K562 (cell line): ENCODE results near the gene PPP1R15A. TPM values are rescaled to one million over a fixed set of nuclear protein-coding genes. Genes with fewer than 3 reads are reported as not detected.

Source experiments
- CHD2 ChIP-seq: IDR thresholded peaks from 2 replicates; pipeline ENCODE4 v1.6.1; 2011; ENCODE audit warnings: low read depth, low read length
- CHD4 ChIP-seq: fragments of 200-600 bp; sonication (generic); IDR thresholded peaks from 3 replicates; pipeline ENCODE4 v1.6.1; 2012; ENCODE audit warnings: low read depth, mild to moderate bottlenecking, mixed read lengths, low read length, inconsistent platforms; ENCODE audit not compliant: insufficient read depth, insufficient replicate concordance, poor library complexity, severe bottlenecking
- CREM ChIP-seq: IDR thresholded peaks from 2 replicates; pipeline ENCODE4 v1.6.1; 2014; ENCODE audit warnings: antibody characterized with exemption, low read depth
- ESRRA ChIP-seq: fragments of 450-650 bp; IDR thresholded peaks from 2 replicates; pipeline ENCODE4 v1.6.1; 2014; ENCODE audit warnings: low read depth, mild to moderate bottlenecking, moderate library complexity, borderline replicate concordance
- ETV1 ChIP-seq: fragments of 450-650 bp; conservative IDR thresholded peaks from 2 replicates; pipeline ENCODE4 v1.6.1; 2016; ENCODE audit warnings: missing genetic modification characterization, control low read depth, low read depth, missing compliant biosample characterization
- GTF2F1 ChIP-seq: IDR thresholded peaks from 2 replicates; pipeline ENCODE4 v1.6.1; 2011; ENCODE audit warnings: low read depth, low read length, improper control_type of control experiment
- HMGXB4 ChIP-seq: sonication (generic); formaldehyde crosslinking; IDR thresholded peaks from 2 replicates; pipeline ENCODE4 v1.8.1; 2023; ENCODE audit warnings: mild to moderate bottlenecking, missing genetic modification reagents
- MTA2 ChIP-seq: fragments of 450-650 bp; IDR thresholded peaks from 2 replicates; pipeline ENCODE4 v1.6.1; 2016; ENCODE audit warnings: low read depth
- MYC ChIP-seq, 2 experiments: fragments of 250-450 bp in 1 of 2; sonication (Bioruptor Pico) in 1 of 2; IDR thresholded peaks; 2 replicates each; pipeline versions ENCODE4 v1.5.1 to v1.6.1; 2012 to 2021; ENCODE audit warnings: low read depth in 2 of 2, borderline replicate concordance in 1 of 2, improper control_type of control experiment in 1 of 2, low read length in 1 of 2, mild to moderate bottlenecking in 1 of 2, moderate library complexity in 1 of 2
- NR2F6 ChIP-seq: fragments of 450-650 bp; formaldehyde crosslinking; IDR thresholded peaks from 2 replicates; pipeline ENCODE4 v1.4.0; 2020; ENCODE audit warnings: mild to moderate bottlenecking
- NR4A1 ChIP-seq, 2 experiments: fragments of 250-450 bp in 1 of 2; fragments of 450-650 bp in 1 of 2; sonication (Bioruptor Pico) in 1 of 2; IDR thresholded peaks; 2 replicates each; pipeline versions ENCODE4 v1.4.0 to v1.6.1; 2016 to 2020; ENCODE audit warnings: mild to moderate bottlenecking in 2 of 2, missing compliant biosample characterization in 1 of 2, missing genetic modification characterization in 1 of 2, moderate library complexity in 1 of 2
- PHF20 ChIP-seq: fragments of 450-650 bp; IDR thresholded peaks from 2 replicates; pipeline ENCODE4 v1.6.1; 2018; ENCODE audit not compliant: partially characterized antibody
- PRMT5 ChIP-seq: sonication (generic); formaldehyde crosslinking; IDR thresholded peaks from 2 replicates; pipeline ENCODE4 v1.5.0; 2020; ENCODE audit warnings: missing genetic modification reagents
- PTBP1 ChIP-seq: fragments of 200-400 bp; formaldehyde crosslinking; IDR thresholded peaks from 2 replicates; pipeline ENCODE4 v1.6.1; 2017; ENCODE audit warnings: low read depth, low read length
- ZBTB9 ChIP-seq: fragments of 450-650 bp; formaldehyde crosslinking; IDR thresholded peaks from 2 replicates; pipeline ENCODE4 v1.4.0; 2020; ENCODE audit warnings: mild to moderate bottlenecking, moderate library complexity
- ZNF224 ChIP-seq: sonication (generic); formaldehyde crosslinking; IDR thresholded peaks from 2 replicates; pipeline ENCODE4 v1.8.0; 2022; ENCODE audit warnings: mild to moderate bottlenecking, missing genetic modification reagents
- ZNF239 ChIP-seq: fragments of 250-450 bp; sonication (Bioruptor Pico); IDR thresholded peaks from 2 replicates; pipeline ENCODE4 v1.4.0; 2020; ENCODE audit warnings: mild to moderate bottlenecking
- ZNF324 ChIP-seq: fragments of 250-450 bp; sonication (Bioruptor Pico); IDR thresholded peaks from 2 replicates; pipeline ENCODE4 v1.4.0; 2020; ENCODE audit warnings: mild to moderate bottlenecking
- ZNF431 ChIP-seq: sonication (generic); formaldehyde crosslinking; IDR thresholded peaks from 2 replicates; pipeline ENCODE4 v1.8.0; 2022; ENCODE audit warnings: mild to moderate bottlenecking, missing genetic modification reagents
- polyA plus RNA-seq, 8 experiments: library from polyadenylated mRNA; depleted of rRNA in 4 of 8; stranded (reverse) in 5 of 8; unstranded in 3 of 8; fragments of >200 nt; fragmentation: Nextera tagmentation in 2 of 8; fragmentation: Illumina TruSeq in 1 of 8; extraction: Ambion mirVana in 2 of 8; extraction: Trizol in 1 of 8; gene quantifications; 2 replicates each; pipeline versions ENCODE4 v1.2.1 to v1.2.3, GENCODE V29; 2011 to 2014; ENCODE audit warnings: inconsistent platforms in 1 of 8, missing spikeins in 1 of 8
- total RNA-seq, 7 experiments: library from RNA; depleted of rRNA in 6 of 7; stranded (reverse); fragments of >200 nt in 6 of 7; fragmentation: Illumina TruSeq in 2 of 7; extraction: Trizol in 2 of 7; gene quantifications; 2 replicates each; pipeline versions ENCODE4 v1.2.1 to v1.2.3, GENCODE V29; 2011 to 2021; ENCODE audit warnings: low replicate concordance in 1 of 7
- TF ChIP-seq, protein P1 (sequence below): fragments of 200-800 bp; sonication (Bioruptor generic); IDR thresholded peaks from 2 replicates; pipeline ENCODE4 v1.6.1; 2017; ENCODE audit warnings: missing genetic modification characterization, missing compliant biosample characterization
- TF ChIP-seq, protein P2 (sequence below): fragments of 450-650 bp; IDR thresholded peaks from 2 replicates; pipeline ENCODE4 v1.7.1; 2018; ENCODE audit warnings: mild to moderate bottlenecking, low read depth; ENCODE audit not compliant: partially characterized antibody

Gene PPP1R15A
- total and polyA plus RNA-seq, 9 of the 15 experiments (the other 6 are each of a cell fraction or from before 2014, with no cell fraction given) = 0.42 to 73.7 (median 44.0) TPM

DNA sequence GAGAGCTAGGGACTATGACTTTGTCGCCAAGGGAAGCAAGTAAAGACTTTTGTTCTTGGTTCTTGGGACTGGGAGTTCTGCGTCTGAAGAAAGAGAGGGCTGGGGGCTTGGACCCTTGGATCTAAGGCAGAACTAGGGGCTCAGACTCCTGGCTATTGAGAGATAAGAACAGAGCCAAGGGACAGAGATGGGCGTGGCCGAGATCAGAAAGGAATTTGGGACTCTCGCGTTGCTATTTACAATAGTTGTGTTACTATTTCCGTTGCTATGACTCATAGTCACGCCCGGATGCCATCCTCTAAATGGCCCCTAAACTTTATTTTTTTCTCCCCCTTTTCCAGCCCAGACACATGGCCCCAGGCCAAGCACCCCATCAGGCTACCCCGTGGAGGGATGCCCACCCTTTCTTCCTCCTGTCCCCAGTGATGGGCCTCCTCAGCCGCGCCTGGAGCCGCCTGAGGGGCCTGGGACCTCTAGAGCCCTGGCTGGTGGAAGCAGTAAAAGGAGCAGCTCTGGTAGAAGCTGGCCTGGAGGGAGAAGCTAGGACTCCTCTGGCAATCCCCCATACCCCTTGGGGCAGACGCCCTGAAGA is 759 bp downstream of the PPP1R15A start (continued):
- TF ChIP-seq NR4A1 (CRISPR knock-in tag; IDR thresholded peaks at IDR 0.05) (no peak), NR4A1 (tag; IDR thresholded peaks at IDR 0.05) (no peak), ZBTB9 (no peak), CREM (peak; percentile 43; the same call in 1 of the 2 replicates), PTBP1 (no peak), ESRRA (no peak), CHD4 (peak; percentile 75), ZNF324 (CRISPR knock-in tag) (0 out of 2 replicates have a peak, but pooled peaks have one; percentile 7), NR2F6 (CRISPR knock-in tag) (0 out of 2 replicates have a peak, but pooled peaks have one; percentile 9), PHF20 (no peak), PRMT5 (CRISPR knock-in tag) (no peak), ETV1 (tag) (peak; percentile 68), ZNF431 (CRISPR knock-in tag) (no peak), HMGXB4 (CRISPR knock-in tag) (no peak), MTA2 (0 out of 2 replicates have a peak, but pooled peaks have one; percentile 14), ZNF224 (no peak), CHD2 (peak; percentile 87), MYC (IDR thresholded peaks at IDR 0.05; ENCODE audit: low read depth, low read length) (no peak), MYC (CRISPR knock-in tag; IDR thresholded peaks at IDR 0.05; ENCODE audit: borderline replicate concordance, low read depth) (no peak), ZNF239 (no peak), GTF2F1 (peak; percentile 57; the same call in 1 of the 2 replicates)
- TF ChIP-seq, protein P1, sequence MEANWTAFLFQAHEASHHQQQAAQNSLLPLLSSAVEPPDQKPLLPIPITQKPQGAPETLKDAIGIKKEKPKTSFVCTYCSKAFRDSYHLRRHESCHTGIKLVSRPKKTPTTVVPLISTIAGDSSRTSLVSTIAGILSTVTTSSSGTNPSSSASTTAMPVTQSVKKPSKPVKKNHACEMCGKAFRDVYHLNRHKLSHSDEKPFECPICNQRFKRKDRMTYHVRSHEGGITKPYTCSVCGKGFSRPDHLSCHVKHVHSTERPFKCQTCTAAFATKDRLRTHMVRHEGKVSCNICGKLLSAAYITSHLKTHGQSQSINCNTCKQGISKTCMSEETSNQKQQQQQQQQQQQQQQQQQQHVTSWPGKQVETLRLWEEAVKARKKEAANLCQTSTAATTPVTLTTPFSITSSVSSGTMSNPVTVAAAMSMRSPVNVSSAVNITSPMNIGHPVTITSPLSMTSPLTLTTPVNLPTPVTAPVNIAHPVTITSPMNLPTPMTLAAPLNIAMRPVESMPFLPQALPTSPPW (CRISPR knock-in tag) = no peak; the same call in 1 of the 2 replicates
- TF ChIP-seq, protein P2, sequence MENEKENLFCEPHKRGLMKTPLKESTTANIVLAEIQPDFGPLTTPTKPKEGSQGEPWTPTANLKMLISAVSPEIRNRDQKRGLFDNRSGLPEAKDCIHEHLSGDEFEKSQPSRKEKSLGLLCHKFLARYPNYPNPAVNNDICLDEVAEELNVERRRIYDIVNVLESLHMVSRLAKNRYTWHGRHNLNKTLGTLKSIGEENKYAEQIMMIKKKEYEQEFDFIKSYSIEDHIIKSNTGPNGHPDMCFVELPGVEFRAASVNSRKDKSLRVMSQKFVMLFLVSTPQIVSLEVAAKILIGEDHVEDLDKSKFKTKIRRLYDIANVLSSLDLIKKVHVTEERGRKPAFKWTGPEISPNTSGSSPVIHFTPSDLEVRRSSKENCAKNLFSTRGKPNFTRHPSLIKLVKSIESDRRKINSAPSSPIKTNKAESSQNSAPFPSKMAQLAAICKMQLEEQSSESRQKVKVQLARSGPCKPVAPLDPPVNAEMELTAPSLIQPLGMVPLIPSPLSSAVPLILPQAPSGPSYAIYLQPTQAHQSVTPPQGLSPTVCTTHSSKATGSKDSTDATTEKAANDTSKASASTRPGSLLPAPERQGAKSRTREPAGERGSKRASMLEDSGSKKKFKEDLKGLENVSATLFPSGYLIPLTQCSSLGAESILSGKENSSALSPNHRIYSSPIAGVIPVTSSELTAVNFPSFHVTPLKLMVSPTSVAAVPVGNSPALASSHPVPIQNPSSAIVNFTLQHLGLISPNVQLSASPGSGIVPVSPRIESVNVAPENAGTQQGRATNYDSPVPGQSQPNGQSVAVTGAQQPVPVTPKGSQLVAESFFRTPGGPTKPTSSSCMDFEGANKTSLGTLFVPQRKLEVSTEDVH = no peak
